ENCODE results near the gene POC5. TPM values are rescaled to one million over a fixed set of nuclear protein-coding genes. Genes with fewer than 3 reads are reported as not detected.
"Not testable (repeated sequence)": the region's sequence is repeated elsewhere in the genome, so short reads cannot be mapped to it uniquely, and the experiment has no call there.

Gene POC5
- total RNA-seq, 4 donors from 2014 or later, result 8.8 to 47.6 (median 27.8) TPM

DNA sequence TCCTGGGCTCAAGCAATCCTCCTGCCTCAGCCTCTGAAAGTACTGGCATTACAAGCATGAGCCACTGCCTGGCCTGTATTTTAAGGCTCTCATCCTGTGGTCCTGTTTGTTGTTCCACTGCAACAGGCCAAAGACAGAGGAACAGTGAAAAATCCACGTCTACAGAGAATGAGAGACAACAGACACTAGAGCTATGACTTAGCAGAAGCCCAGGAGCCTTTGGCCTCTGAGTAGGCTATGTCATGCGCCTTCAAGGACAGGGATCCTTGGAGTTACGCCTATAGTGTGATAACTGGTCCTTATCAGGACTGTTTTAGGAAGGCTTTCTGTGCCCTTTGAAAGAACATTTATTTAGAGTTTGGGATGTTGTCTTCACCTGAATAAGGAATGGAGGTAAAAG lies 10.5 kb downstream of the POC5 start:
- Histone ChIP-seq H3K36me3 (no peaks in the 10 kb centered on the region), H3K4me1 (no peaks in the 10 kb centered on the region), H3K27ac (no peak overlapping the region), H3K4me3 (no peak overlapping the region), H3K9me3 (no peaks in the 10 kb centered on the region), H3K27me3 (no peaks in the 10 kb centered on the region)
- no peak for DNase-seq
- intact Hi-C loops (cut with DNase I; ENCODE audit: low total_unique reads), result no loop called here
- TF ChIP-seq, protein P1, sequence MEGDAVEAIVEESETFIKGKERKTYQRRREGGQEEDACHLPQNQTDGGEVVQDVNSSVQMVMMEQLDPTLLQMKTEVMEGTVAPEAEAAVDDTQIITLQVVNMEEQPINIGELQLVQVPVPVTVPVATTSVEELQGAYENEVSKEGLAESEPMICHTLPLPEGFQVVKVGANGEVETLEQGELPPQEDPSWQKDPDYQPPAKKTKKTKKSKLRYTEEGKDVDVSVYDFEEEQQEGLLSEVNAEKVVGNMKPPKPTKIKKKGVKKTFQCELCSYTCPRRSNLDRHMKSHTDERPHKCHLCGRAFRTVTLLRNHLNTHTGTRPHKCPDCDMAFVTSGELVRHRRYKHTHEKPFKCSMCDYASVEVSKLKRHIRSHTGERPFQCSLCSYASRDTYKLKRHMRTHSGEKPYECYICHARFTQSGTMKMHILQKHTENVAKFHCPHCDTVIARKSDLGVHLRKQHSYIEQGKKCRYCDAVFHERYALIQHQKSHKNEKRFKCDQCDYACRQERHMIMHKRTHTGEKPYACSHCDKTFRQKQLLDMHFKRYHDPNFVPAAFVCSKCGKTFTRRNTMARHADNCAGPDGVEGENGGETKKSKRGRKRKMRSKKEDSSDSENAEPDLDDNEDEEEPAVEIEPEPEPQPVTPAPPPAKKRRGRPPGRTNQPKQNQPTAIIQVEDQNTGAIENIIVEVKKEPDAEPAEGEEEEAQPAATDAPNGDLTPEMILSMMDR (IDR thresholded peaks at IDR 0.05), result no peak
- no peak for TF ChIP-seq POLR2A (IDR thresholded peaks at IDR 0.05)

GRCh38 chr5:75706016-75706415 lies 11.2 kb downstream of the POC5 start:
- Histone ChIP-seq H3K27me3 (no peaks in the 10 kb centered on the region), H3K36me3 (no peaks in the 10 kb centered on the region), H3K4me1 (no peaks in the 10 kb centered on the region), H3K4me3 (no peak overlapping the region), H3K9me3 (no peaks in the 10 kb centered on the region), H3K27ac (no peak overlapping the region)
- intact Hi-C loops (cut with DNase I; ENCODE audit: low total_unique reads), result no loop called here
- no peak for DNase-seq
- no peak for TF ChIP-seq POLR2A (IDR thresholded peaks at IDR 0.05)

DNA sequence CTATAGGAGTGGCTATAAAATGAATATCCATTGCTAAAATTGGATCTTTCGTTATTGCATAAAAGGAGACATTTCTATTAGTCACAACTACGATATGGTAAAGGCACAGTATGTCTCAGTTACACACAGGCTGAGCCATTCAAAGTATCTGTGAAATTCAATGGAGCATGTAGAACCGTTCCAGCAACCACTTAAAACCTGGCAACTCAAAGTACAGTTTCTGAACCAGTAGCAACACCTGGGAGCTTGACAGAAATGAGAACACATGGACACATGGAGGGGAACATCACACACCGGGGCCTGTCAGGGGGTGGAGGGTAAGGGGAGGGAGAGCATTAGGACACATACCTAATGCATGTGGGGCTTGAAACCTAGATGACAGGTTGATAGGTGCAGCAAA lies 15.4 kb downstream of the POC5 start:
- Histone ChIP-seq H3K36me3 (no peaks in the 10 kb centered on the region), H3K27ac (no peak overlapping the region), H3K27me3 (no peaks in the 10 kb centered on the region), H3K4me1 (no peaks in the 10 kb centered on the region), H3K4me3 (no peak overlapping the region), H3K9me3 (no peaks in the 10 kb centered on the region)
- no peak for DNase-seq
- intact Hi-C loops (cut with DNase I; ENCODE audit: low total_unique reads), result no loop called here
- TF ChIP-seq POLR2A (IDR thresholded peaks at IDR 0.05), result no peak
- TF ChIP-seq, protein P1 (IDR thresholded peaks at IDR 0.05), result no peak

DNA sequence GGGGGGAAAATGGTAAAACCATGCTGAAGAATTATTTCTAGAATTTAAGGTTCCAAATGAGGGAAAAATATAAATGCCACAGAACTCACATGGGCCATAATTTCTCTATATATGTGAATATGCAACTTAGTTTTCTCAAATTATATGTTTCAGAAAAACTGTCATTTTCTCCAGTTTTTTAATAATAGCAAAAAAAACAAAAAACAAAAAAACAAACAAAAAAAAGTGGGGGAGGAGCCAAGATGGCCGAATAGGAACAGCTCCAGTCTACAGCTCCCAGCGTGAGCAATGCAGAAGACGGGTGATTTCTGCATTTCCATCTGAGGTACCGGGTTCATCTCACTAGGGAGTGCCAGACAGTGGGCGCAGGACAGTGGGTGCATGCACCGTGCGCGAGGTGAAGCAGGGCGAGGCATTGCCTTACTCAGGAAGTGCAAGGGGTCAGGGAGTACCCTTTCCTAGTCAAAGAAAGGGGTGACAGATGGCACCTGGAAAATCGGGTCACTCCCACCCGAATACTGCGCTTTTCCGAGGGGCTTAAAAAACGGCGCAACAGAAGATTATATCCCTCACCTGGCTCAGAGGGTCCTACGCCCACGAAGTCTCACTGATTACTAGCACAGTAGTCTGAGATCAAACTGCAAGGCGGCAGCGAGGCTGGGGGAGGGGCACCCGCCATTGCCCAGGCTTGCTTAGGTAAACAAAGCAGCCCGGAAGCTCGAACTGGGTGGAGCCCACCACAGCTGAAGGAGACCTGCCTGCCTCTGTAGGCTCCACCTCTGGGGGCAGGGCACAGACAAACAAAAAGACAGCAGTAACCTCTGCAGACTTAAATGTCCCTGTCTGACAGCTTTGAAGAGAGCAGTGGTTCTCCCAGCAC lies 21.5 kb downstream of the POC5 start:
- H3K36me3 ChIP-seq; H3K9me3 ChIP-seq; H3K27ac ChIP-seq; H3K27me3 ChIP-seq; H3K4me3 ChIP-seq; DNase-seq; H3K4me1 ChIP-seq; intact Hi-C loops (cut with DNase I; ENCODE audit: low total_unique reads): not testable (repeated sequence)

DNA sequence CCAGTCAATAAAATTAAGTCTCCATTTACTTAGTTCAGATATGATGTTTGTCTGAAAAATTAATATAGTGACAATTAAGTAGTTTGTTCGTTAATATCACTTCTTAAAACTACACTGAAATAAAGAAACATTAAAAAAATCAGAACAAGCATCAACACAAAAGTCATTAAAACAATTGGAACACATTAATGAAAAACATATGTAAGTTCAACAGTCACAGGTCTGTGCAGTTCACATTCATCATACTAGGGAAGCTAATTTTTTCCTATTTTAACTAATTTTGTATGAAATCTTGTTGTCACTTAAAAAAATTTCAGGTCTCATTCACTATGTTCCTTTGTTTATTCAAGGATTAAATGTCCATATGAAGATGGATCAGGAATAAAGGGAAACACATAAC lies 22.5 kb downstream of the POC5 start:
- H3K4me3 ChIP-seq, result no peak overlapping the region
- no peak for DNase-seq
- H3K27me3 ChIP-seq, result no peaks in the 10 kb centered on the region
- no peak overlapping the region for H3K27ac ChIP-seq
- no peaks in the 10 kb centered on the region for H3K9me3 ChIP-seq
- intact Hi-C loops (cut with DNase I; ENCODE audit: low total_unique reads), result no loop called here
- no peaks in the 10 kb centered on the region for H3K4me1 ChIP-seq
- TF ChIP-seq, protein P1 (IDR thresholded peaks at IDR 0.05), result no peak
- TF ChIP-seq POLR2A (IDR thresholded peaks at IDR 0.05), result no peak
- H3K36me3 ChIP-seq, result no peaks in the 10 kb centered on the region

DNA sequence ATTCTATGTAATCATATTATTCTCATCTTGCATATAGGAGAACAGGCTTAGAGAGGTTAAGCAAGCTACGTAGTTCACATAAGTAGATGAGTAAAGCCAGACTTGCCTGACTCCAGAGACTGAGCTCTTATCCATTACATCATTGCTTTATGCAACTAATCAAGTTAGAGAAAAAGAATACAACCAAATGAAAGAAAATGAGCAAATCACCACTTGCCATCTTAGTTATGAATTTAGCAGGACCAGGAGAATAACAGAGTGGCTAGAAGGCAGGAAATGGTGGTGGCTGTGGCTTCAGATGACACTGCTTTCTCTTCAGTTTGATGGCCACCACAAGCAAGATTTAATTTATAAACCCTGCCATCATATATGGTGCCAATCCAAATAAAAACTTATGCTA lies 26.6 kb downstream of the POC5 start:
- DNase-seq, result no peak
- no peaks in the 10 kb centered on the region for H3K36me3 ChIP-seq

More for the DNA sequence above, 26.6 kb downstream of the POC5 start:
- intact Hi-C loops (cut with DNase I; ENCODE audit: low total_unique reads), result no loop called here
- Histone ChIP-seq H3K27ac (no peak overlapping the region), H3K9me3 (no peaks in the 10 kb centered on the region), H3K4me3 (no peak overlapping the region), H3K27me3 (no peaks in the 10 kb centered on the region), H3K4me1 (no peaks in the 10 kb centered on the region)
- TF ChIP-seq, protein P1 (IDR thresholded peaks at IDR 0.05), result no peak
- TF ChIP-seq POLR2A (IDR thresholded peaks at IDR 0.05), result no peak
